ENCODE measurements around the gene CHTF8. TPM values are rescaled to one million over a fixed set of nuclear protein-coding genes. Genes with fewer than 3 reads are reported as not detected.

CHTF8 gene, protein sequence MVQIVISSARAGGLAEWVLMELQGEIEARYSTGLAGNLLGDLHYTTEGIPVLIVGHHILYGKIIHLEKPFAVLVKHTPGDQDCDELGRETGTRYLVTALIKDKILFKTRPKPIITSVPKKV
- total RNA-seq: 100 to 1,000 TPM; 135 to 141 TPM

DNA sequence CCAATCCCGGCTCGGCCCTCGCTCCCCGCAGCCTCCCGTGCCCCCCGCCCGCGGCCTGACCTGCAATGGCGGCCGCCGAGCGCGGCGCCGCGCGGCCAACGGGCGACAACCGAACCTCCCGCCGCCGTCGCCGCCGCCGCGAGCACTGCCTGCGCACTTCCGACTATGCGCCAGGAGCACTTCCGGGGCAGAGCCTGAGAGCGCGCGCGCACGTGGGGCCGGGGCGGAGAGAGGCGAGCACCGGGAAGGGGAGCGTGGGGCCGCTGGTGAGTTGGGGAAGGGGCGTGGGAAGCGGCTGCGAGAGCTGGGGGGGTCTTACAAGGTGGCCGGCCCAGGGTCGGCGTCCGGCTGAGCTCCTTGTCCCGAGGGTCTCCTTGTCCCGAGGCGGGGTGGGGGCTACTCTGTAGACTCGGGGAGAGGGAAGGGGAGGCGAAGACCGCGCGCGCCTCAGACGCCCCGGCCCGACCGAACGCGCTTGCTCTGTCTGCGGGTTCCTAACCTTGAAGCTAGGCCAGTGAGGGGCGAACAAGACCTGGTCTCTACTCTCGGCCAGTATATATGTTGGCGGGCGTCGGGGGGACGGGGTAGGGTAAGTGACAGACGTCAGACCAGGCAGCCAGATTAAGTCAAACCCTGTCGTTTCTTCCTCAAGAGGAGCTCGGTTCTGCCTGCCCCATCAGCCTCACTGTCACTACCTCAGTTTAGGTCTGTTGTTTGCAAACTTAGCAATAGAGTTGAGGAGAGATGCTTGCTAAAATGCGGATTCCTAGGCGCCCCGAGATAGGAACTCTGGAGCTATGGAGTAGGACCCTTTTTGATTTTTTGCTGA is at the start of gene CHTF8, which contains the start of gene UTP4:
Gene CHTF8, minus strand, starts transcription at position 165 of the 829 bp plus-strand sequence. CDS start 11,130 bp downstream, outside the sequence.
Gene UTP4, plus strand, starts transcription at position 226 of the 829 bp plus-strand sequence. CDS start 811 bp downstream, outside the sequence.
- ChIA-PET CTCF (interaction anchor here (0.6 to 1.6 kb wide), 6 partner anchors 9 to 155 kb away, joined by 3 to 5 read pairs (median 4); no protein-coding TSS in a partner anchor), POLR2A (interaction anchor here (0.5 to 1.3 kb wide), 9 partner anchors 14 to 1116 kb away, joined by 3 to 6 read pairs (median 4); no protein-coding TSS in a partner anchor)

DNA sequence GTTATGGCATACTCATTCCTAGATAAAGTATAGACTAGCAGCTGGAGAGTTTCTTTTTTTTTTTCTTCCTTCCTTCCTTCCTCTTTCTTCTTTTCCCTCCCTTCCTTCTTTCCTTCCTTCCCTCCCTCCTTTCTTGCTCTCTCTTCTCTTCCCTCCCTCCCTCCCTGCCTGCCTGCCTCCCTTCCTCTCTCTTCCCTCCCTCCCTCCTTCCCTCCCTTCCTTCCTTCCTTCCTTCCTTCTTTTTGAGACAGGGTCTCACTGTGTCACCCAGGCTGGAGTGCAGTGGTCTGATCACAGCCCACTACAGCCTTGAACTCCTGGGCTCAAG is 47.6 kb upstream of the CHTF8 start:
- ChIA-PET POLR2A (no interaction called here), CTCF (interaction anchor here (1.9 kb wide), 1 partner anchor 14 kb away, joined by 6 read pairs; no protein-coding TSS in a partner anchor)

DNA sequence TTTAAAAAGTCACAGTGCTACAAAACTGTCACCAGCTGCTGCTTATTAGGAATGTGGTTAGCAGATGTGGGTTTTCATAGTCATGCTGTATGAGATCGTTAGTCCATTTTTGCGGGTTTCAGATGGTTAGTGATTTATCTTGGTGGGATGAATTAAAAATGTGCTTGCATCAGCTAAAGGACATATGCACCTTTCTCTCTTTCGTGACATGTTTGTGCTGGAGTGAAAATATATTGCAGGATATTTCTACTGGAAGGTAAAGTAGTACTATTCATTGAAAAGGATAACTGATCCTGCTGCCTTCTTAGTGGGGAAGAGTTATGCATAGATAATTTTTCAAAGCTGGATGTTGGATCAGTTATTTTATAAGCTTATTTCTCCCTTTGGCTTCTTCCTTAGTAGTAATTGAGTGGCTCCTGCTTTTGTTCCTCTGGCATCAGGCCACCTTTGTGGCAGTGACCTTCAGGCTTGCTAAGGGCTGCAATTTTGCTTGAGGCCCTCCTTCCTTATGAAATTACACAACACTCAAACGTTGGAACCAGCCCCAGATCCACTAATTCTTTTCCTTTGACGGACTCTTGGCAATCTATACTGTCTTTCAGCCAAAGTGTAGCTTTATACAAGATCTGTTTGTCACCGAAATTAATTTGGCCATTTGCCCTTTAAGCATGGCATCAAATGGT is 47.1 kb upstream of the CHTF8 start:
- ChIA-PET POLR2A (interaction anchor here (0.6 kb wide), 1 partner anchor 332 kb away, joined by 4 read pairs; no protein-coding TSS in a partner anchor), CTCF (interaction anchor here (1.9 kb wide), 1 partner anchor 13 kb away, joined by 6 read pairs; no protein-coding TSS in a partner anchor)

DNA sequence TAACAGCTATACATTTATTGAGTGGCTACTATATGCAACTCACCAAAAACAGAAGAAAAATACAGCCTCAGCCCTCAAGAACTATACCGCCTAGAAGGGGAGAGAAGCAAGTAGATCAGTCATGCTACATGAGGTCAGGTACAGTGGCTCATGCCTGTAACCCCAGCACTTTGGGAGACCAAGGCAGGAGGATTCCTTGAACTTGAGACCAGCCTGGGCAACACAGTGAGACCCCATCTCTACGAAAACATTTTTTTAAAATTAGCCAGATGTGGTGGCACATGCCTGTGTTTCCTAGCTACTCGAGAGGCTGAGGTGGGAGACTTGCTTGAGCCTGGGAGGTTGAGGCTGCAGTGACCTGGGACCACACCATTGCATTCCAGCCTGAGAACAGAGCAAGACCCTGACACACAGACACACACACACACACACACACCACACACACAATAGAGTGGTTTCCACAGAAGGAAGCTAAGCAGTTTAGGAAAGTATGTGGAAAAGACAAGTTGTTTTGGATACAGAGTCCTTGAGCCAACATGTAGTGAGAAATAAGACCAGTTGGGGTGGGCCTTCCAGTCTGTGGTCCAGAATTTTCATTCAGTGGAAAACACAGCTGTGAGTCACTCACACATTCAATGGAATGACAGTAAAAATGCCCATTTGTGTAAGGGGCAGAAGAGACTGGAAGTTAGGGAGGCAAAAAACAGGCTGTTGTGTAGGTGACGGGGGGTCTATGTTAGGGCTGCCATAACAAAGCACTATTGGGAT is 43.8 kb upstream of the CHTF8 start:
- ChIA-PET POLR2A (interaction anchor here (0.5 to 0.6 kb wide), 2 partner anchors 32 to 205 kb away, joined by 3 to 6 read pairs; no protein-coding TSS in a partner anchor), CTCF (interaction anchor here (0.5 kb wide), 1 partner anchor 30 kb away, joined by 3 read pairs; no protein-coding TSS in a partner anchor)

DNA sequence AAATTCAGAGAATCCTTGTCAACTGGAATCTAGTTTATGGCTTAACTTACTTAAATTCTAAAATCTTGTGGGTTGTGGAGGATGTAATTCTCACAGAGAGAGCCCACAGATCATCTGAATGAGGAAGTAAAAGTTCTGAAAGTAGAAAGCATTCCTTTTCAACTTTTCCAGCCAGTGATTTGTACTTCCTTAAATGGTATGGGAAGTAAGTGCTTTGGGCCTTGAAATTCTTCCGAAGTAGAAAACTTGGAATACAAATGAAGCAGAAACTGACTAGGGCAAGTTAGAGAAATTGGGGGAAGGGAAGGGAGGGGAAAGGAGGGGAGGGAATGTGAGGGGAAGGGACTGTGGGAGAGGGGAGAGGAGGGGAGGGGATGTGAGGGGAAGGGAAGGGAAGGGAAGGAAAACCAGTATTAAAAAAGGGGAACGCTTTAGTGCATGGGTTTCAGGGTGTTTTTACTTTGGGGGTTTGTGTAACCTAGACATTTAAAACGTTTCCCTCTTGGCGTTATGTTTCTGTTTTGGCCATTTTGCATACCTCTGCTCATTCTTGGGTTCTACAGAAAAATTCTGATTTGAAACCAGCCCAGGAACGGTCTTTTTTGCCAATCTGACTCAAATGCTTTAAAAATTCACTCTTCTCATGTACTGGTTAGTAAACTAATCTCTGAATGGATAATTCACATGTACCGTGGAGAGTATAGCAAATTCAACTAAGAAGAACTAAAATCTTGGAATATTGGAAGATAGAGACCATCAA is 39.1 kb upstream of the CHTF8 start:
- POLR2A ChIA-PET: no interaction called here
- CTCF ChIA-PET: no interaction called here

DNA sequence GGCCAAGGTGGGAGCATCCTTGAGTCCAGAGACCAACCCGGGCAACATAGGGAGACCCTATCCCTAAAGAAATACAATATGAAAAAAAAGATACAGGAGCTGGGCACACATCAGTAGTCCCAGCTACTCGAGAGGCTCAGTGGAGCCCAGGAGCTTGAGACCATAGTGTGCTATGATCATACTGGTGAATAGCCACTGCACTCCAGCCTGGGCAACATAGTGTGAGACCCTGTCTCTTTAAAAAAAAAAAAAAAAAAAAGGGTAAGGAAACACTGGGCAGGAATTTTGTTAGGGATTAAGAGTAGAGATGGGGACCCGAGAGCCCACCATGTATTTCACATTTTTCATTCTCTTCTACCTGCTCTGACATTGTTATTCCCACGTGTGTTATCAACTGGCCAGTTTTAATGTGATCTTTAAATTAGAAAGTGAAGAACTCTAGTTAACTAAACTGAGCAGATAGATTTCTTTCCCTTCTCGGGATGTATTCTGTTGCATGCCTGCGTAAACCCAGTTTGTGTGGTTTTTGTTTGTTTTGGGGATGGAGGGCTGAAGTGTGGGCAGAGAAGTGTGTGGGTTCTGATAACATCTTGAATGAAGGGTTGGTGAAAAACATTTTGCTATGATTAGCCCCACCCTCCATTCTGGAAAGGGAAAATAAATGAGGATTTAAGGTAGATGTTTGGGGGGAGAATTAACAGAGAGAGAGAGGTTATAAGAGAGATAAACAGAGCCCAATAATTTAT is 37.4 kb upstream of the CHTF8 start:
- ChIA-PET POLR2A (no interaction called here), CTCF (interaction anchor here (1.1 to 2.3 kb wide), 2 partner anchors 19 to 37 kb away, joined by 5 to 8 read pairs; partner anchors contain the start of gene UTP4)

DNA sequence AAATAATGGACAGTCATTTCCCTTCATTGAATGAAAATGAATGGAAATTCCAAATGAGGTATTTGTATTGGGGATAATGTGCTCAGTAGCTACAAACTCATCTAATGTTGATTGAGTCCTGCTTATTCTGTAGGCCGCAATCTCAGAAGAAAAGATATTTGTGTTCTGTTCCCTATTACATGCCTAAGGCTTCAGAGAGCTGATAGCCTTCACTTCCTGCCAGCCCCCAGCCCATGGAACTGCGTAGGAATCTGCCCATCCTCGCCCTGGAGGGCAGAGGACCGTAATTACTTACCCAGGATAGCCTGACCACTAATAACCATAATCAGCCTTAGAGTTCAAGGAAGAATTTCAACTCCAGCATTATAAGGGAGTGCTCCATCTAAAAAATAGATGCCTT is 36.7 kb upstream of the CHTF8 start:
- CTCF ChIA-PET: interaction anchor here (0.5 to 2.3 kb wide), 5 partner anchors 11 to 176 kb away, joined by 3 to 8 read pairs (median 5); partner anchors contain the start of gene UTP4

DNA sequence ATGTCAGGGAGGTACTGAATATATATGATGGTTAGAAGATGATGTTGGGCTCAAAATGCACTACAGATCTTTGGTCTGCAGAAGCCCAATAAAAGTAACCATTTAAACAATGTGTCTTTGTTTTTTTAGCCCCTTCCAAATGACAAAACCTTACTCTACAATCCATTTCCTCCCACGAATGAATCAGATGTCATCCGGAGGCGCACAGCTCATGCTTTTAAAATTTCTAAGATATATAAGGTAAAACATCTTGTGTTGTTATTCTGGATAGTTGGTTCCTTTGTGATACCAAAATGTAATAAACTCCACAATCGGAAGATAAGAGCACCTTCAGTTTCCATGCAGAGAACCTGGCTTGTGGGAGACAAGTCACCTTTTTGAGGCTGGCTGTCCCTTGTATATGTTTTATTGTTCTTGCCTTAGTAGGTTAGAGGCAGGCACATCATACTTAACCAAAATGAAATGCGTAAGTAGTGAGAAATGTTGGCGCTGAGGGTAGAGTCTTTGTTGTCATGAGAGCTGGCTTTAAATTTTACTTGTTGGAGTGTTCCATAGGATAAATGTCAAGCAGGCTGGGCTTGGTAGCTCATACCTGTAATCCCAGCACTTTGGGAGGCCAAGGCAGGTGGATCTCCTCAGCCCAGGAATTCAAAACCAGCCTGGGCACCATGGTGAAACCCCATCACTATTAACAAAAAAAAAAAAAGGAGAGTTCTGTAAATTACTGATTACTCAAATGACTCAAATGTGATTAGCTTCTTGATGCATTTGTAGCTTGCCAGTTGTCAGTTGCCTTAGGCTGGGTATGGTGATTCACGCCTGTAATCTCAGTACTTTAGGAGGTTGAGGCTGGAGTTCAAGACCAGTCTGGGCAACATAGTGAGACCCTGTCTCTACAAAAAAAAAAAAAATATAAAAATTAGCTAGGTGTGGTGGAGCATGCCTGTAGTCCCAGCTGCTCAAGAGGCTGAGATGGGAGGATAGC is 34.9 kb upstream of the CHTF8 start:
- CTCF ChIA-PET: interaction anchor here (1.0 to 2.3 kb wide), 9 partner anchors 9 to 22 kb away, joined by 3 to 10 read pairs (median 6); partner anchors contain the start of gene SNTB2
- POLR2A ChIA-PET: interaction anchor here (0.6 to 1.7 kb wide), 7 partner anchors 18 to 443 kb away, joined by 3 to 21 read pairs (median 6); partner anchors contain the start of gene SNTB2

More for the DNA sequence above, 36.7 kb upstream of the CHTF8 start:
- POLR2A ChIA-PET: interaction anchor here (0.7 kb wide), 2 partner anchors 14 to 178 kb away, joined by 3 to 9 read pairs; no protein-coding TSS in a partner anchor

DNA sequence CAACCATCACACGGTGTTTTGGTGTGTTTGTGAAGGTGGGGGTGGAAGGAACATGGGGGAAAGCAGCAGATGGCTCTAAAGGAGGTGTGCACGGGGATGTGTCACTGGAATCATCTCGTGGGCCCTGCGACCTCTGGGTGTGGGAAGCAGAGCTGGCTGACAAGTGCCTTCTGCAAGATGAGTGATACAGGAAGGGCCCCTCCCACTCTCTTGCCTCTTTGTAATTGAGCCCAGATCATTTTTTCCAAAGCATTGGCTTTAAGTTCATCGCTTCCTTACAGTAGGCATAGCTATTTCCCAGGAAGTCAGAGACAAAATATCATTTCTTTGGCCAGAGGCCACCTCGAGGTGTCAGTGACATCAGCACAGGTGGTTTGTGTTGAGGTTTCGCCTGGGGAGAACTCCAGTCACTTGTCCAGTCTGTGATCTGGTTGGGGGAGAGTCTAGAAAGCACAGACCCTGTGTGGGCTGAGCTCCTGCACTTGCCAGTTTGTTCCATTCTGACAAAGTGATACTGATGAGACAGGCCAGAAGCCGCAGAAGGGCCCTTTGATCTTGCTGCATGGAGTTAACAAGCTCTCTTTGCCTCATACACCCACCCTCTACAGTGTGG is 33.9 kb upstream of the CHTF8 start:
- ChIA-PET POLR2A (interaction anchor here (0.6 to 1.7 kb wide), 5 partner anchors 20 to 257 kb away, joined by 4 to 21 read pairs (median 6); partner anchors contain the start of gene SNTB2), CTCF (interaction anchor here (0.6 to 2.2 kb wide), 8 partner anchors 9 to 153 kb away, joined by 3 to 10 read pairs (median 6); partner anchors contain the start of gene SNTB2)

DNA sequence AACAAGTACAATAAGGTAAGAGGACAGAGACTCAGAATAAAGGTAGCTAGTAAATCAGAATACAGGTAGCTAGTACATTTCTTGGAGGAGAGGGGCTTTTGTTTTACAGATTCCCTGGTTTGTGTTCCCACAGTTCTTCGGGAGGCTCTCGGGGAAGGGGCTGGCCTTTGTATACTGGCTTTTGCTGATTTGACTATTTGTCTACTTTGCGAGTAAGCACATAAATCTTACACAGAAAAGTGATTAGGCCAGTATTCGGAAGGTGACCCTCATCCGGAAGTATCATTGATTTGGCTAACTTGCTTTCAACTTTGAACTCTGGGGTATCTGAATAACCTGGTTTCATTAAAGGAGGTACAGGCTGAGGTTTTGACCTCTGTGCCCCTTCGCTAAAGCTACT is 33.2 kb upstream of the CHTF8 start:
- CTCF ChIA-PET: interaction anchor here (0.6 to 2.2 kb wide), 6 partner anchors 13 to 152 kb away, joined by 3 to 10 read pairs (median 6); partner anchors contain the start of gene SNTB2
- POLR2A ChIA-PET: interaction anchor here (1.7 kb wide), 1 partner anchor 21 kb away, joined by 21 read pairs; the partner anchor contains the start of gene SNTB2

DNA sequence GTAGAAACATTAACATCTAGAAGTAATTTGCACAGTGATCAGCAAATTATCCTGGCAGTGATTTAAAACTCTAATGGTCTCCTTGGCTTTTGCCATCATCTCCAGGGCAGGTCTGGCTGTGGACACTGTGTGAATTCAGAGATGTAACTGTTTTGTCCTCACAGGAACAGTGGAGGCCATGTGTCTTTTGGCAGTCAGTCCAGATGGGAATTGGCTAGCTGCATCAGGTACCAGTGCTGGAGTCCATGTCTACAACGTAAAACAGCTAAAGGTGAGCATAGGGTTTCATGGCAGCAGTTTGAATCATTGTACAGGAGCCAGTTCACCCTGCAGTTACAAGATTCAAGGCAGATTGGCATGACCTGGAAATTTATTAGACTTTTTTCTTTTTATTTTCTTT is 27.8 kb upstream of the CHTF8 start:
- CTCF ChIA-PET: no interaction called here
- POLR2A ChIA-PET: no interaction called here

DNA sequence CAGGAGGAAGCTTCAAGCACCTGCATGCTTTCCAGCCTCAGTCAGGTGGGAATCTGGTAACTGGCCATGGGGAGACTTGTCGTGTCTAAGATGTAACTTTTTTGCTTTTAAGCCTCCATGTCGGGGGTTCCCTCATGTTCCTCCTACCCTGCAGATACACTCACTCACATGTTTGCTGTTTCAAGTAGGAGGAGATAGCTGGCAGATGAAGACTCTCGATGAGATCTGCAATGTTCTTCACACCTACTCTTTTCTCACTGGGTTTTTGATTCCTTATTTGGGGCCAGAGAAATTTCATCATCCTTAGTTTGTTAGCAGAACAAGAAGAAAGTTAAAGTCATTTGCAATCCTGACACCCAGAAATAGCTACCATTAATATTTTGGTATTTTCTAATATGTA is 24.8 kb upstream of the CHTF8 start:
- ChIA-PET POLR2A (interaction anchor here (0.5 kb wide), 1 partner anchor 31 kb away, joined by 4 read pairs; no protein-coding TSS in a partner anchor), CTCF (interaction anchor here (1.4 to 1.7 kb wide), 3 partner anchors 9 to 21 kb away, joined by 3 to 8 read pairs (median 4); no protein-coding TSS in a partner anchor)

DNA sequence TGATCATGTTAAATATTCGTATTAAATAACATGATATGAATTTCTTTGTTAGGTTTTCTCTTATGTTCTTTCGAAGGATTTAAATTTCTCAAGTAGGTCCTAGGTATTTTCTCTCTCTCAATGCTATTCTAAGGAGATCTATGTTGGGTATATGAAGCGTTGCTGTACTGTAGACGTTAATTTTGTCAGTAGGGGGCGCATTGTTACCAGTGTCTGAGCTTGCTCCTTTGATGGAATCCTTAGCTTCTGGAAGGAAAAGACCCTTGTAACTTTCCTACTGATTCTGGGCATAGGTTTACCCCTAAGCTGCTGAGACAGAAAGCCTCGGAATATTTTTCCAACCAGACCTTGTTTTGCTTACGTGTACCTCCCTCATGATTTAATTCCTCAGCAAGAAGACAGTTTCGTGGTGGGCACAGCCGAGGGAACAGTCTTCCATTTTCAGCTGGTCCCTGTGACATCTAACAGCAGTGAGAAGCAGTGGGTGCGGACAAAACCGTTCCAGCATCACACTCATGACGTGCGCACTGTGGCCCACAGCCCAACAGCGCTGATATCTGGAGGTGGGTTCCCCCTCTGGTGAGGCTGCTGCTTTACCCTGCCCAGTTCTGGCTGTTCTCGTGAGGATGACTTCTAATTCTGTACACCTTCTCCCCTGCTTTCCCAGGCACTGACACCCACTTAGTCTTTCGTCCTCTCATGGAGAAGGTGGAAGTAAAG is 17.9 kb upstream of the CHTF8 start:
- ChIA-PET POLR2A (interaction anchor here (0.6 to 0.9 kb wide), 2 partner anchors 162 to 228 kb away, joined by 3 to 4 read pairs; no protein-coding TSS in a partner anchor), CTCF (interaction anchor here (0.6 to 2.1 kb wide), 6 partner anchors 14 to 215 kb away, joined by 3 to 8 read pairs (median 6); no protein-coding TSS in a partner anchor)

DNA sequence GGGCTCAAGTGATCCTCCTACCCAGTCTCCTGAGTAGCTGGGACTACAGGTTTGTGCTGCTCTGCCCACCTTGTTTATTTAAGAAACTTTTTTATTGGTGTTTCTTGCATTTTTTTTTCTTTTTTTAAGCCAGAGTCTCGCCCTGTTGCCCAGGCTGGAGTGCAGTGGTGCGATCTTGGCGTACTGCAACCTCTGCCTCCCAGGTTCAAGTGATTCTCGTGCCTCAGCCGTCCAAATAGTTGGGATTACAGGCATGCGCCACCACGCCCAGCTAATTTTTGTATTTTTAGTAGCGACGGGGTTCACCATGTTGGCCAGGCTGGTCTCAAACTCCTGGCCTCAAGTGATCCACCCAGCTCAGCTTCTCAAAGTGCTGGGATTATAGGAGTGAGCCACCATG is 17.2 kb upstream of the CHTF8 start:
- CTCF ChIA-PET: interaction anchor here (1.6 to 2.1 kb wide), 3 partner anchors 17 to 40 kb away, joined by 6 to 8 read pairs (median 6); no protein-coding TSS in a partner anchor
- POLR2A ChIA-PET: interaction anchor here (0.6 to 0.9 kb wide), 2 partner anchors 18 to 162 kb away, joined by 4 read pairs; no protein-coding TSS in a partner anchor

All from activated CD8-positive, alpha-beta memory T cell treated with anti-CD3 and anti-CD28 coated beads for 36 hours (primary cell).